HG03571 (cell line): Measurements from ENCODE around the gene SKOR1.

ENCODE experiments used
- ATAC-seq: cut with Tn5 transposase; IDR thresholded peaks from one replicate; pipeline ENCODE4 v1.9.1; 2021; ENCODE audit not compliant: unreplicated experiment

Gene SKOR1

GRCh38 chr15:67796196-67797127 is 28.8 kb upstream of the SKOR1 start:
- ATAC-seq = no peak

GRCh38 chr15:67799801-67800205 is 25.5 kb upstream of the SKOR1 start:
- ATAC-seq = no peak

- ATAC-seq = no peak
These were observed 24.2 kb upstream of the SKOR1 start for GRCh38 chr15:67801142-67801541.

GRCh38 chr15:67801926-67802914 is 23.1 kb upstream of the SKOR1 start:
- no peak for ATAC-seq

- no peak for ATAC-seq
These were observed 22.0 kb upstream of the SKOR1 start for GRCh38 chr15:67803299-67803698.

GRCh38 chr15:67803996-67804843 is 21.1 kb upstream of the SKOR1 start:
- no peak for ATAC-seq

GRCh38 chr15:67805008-67805665 is 20.2 kb upstream of the SKOR1 start:
- ATAC-seq = no peak

GRCh38 chr15:67805666-67806516 is 19.4 kb upstream of the SKOR1 start:
- no peak for ATAC-seq

GRCh38 chr15:67806536-67806935 is 18.8 kb upstream of the SKOR1 start:
- ATAC-seq = no peak

- ATAC-seq = no peak
These were observed 18.2 kb upstream of the SKOR1 start for GRCh38 chr15:67807141-67807540.

GRCh38 chr15:67807836-67808235 is 17.5 kb upstream of the SKOR1 start:
- ATAC-seq = no peak

- no peak for ATAC-seq
These were observed 16.5 kb upstream of the SKOR1 start for GRCh38 chr15:67808821-67809220.

- ATAC-seq = no peak
These were observed 15.9 kb upstream of the SKOR1 start for GRCh38 chr15:67809441-67809840.

GRCh38 chr15:67809866-67810265 is 15.4 kb upstream of the SKOR1 start:
- ATAC-seq = no peak

GRCh38 chr15:67812241-67812644 is 13.1 kb upstream of the SKOR1 start:
- no peak for ATAC-seq

- no peak for ATAC-seq
These were observed 12.1 kb upstream of the SKOR1 start for GRCh38 chr15:67813104-67813634.

GRCh38 chr15:67815036-67815592 is 10.2 kb upstream of the SKOR1 start:
- ATAC-seq = no peak

- no peak for ATAC-seq
These were observed 8.6 kb upstream of the SKOR1 start for GRCh38 chr15:67816668-67817067.

GRCh38 chr15:67818464-67818863 is 6.8 kb upstream of the SKOR1 start:
- ATAC-seq = no peak
